WERI-Rb-1 (cell line): ENCODE results near the gene TMEM178B.

Experiments used
- DNase-seq: peaks from one replicate; pipeline ENCODE4 v3.0.0-alpha.2; 2020
- H3K27ac ChIP-seq: fragments of 250-450 bp; sonication (Bioruptor Pico); 2 replicates; pipeline ENCODE4 v1.5.1; 2020; ENCODE audit warnings: mild to moderate bottlenecking, moderate library complexity
- H3K27me3 ChIP-seq: fragments of 250-450 bp; sonication (Bioruptor Pico); 2 replicates; pipeline ENCODE4 v1.5.1; 2021; ENCODE audit warnings: mild to moderate bottlenecking, low read depth, moderate library complexity; ENCODE audit not compliant: insufficient read depth, severe bottlenecking
- H3K36me3 ChIP-seq: fragments of 250-450 bp; sonication (Bioruptor Pico); 2 replicates; pipeline ENCODE4 v1.5.1; 2020; ENCODE audit warnings: mild to moderate bottlenecking, moderate library complexity
- H3K4me3 ChIP-seq: 2 replicates; pipeline ENCODE4 v1.5.1; 2011; ENCODE audit warnings: low read depth, mild to moderate bottlenecking, control low read depth, low read length
- H3K9me3 ChIP-seq: fragments of 250-450 bp; sonication (Bioruptor Pico); 2 replicates; pipeline ENCODE4 v1.5.1; 2021; ENCODE audit warnings: mild to moderate bottlenecking, moderate library complexity; ENCODE audit not compliant: severe bottlenecking
- CTCF ChIP-seq: IDR thresholded peaks from 2 replicates; pipeline ENCODE4 v1.5.1; 2011; ENCODE audit warnings: low read depth, mild to moderate bottlenecking, control low read depth, inconsistent platforms, low read length

Gene TMEM178B

GRCh38 chr7:141452911-141453310 lies 379.0 kb downstream of the TMEM178B start:
- H3K36me3 ChIP-seq, result no peaks in the 10 kb centered on the region
- DNase-seq, result no peak
- TF ChIP-seq CTCF, result no peak
- no peaks in the 10 kb centered on the region for H3K9me3 ChIP-seq
- no peak overlapping the region for H3K4me3 ChIP-seq
- H3K27ac ChIP-seq, result no peak overlapping the region
- no peaks in the 10 kb centered on the region for H3K27me3 ChIP-seq

GRCh38 chr7:141454338-141454737 lies 380.5 kb downstream of the TMEM178B start:
- Histone ChIP-seq H3K27ac (no peak overlapping the region), H3K27me3 (no peaks in the 10 kb centered on the region), H3K9me3 (no peaks in the 10 kb centered on the region), H3K36me3 (no peaks in the 10 kb centered on the region), H3K4me3 (no peak overlapping the region)
- DNase-seq, result no peak
- TF ChIP-seq CTCF, result no peak

- Histone ChIP-seq H3K27me3 (no peaks in the 10 kb centered on the region), H3K27ac (no peak overlapping the region), H3K4me3 (no peak overlapping the region), H3K36me3 (no peaks in the 10 kb centered on the region), H3K9me3 (no peaks in the 10 kb centered on the region)
- no peak for TF ChIP-seq CTCF
- DNase-seq, result no peak
These were observed 381.9 kb downstream of the TMEM178B start for GRCh38 chr7:141455723-141456122.

- H3K4me3 ChIP-seq, result no peak overlapping the region
- no peaks in the 10 kb centered on the region for H3K27me3 ChIP-seq
- no peak for TF ChIP-seq CTCF
- no peak for DNase-seq
- H3K9me3 ChIP-seq, result no peaks in the 10 kb centered on the region
- H3K27ac ChIP-seq, result no peak overlapping the region
- no peaks in the 10 kb centered on the region for H3K36me3 ChIP-seq
These were observed 382.4 kb downstream of the TMEM178B start for GRCh38 chr7:141456298-141456697.

- TF ChIP-seq CTCF, result no peak
- Histone ChIP-seq H3K9me3 (no peaks in the 10 kb centered on the region), H3K27me3 (no peaks in the 10 kb centered on the region), H3K36me3 (no peaks in the 10 kb centered on the region), H3K27ac (no peak overlapping the region), H3K4me3 (no peak overlapping the region)
- no peak for DNase-seq
These were observed 382.8 kb downstream of the TMEM178B start for GRCh38 chr7:141456711-141457110.
